NT2/D1 (cell line): Measurements from ENCODE around the gene MTHFD2L.

Experiments
- SUZ12 ChIP-seq: IDR thresholded peaks from 2 replicates; pipeline ENCODE4 v1.6.1; 2011; ENCODE audit not compliant: insufficient read length, insufficient read depth; ENCODE audit errors: extremely low read depth
- ZNF274 ChIP-seq: IDR thresholded peaks from 2 replicates; pipeline ENCODE4 v1.6.1; 2011; ENCODE audit warnings: mild to moderate bottlenecking, low read depth, low read length

DNA sequence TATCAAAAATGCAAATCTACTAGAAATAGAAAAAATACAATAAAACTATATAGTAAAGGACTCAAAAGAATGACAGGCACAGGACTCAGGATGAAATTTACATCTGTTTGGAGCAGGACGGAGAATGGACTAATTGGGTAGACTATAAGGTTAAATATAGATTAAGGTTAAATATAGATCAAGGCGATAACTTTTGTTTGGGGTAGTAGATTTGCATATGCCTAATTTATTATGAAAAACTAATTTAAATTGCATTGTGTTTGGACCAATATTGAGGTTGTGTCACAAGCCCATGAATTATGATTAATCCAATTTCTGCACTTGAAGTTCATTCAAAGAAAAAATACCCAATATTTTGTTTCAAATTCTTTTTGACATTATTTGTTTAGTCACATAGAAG is 31.0 kb downstream of the MTHFD2L start:
- TF ChIP-seq SUZ12 (no peak), ZNF274 (no peak)
